Upper lobe of left lung (tissue), 4 donors: ENCODE results near the gene C15orf39.

Experiments
- EP300 ChIP-seq, 4 donors: sonication (generic); formaldehyde crosslinking; IDR thresholded peaks; one replicate each; pipeline ENCODE4 v1.5.1; 2017; ENCODE audit warnings: antibody characterized with exemption in 4 of 4, control low read depth in 2 of 4
- TF ChIP-seq, protein P1 (sequence below), 6 experiments: fragments of 450-650 bp in 4 of 6; fragments of 200-600 bp in 2 of 6; sonication (generic) in 2 of 6; IDR thresholded peaks; one replicate each; pipeline ENCODE4 v1.5.1; 2016 to 2019; ENCODE audit warnings: antibody characterized with exemption in 6 of 6

- TF ChIP-seq EP300 (IDR thresholded peaks at IDR 0.05) = no peak
- TF ChIP-seq, protein P1, sequence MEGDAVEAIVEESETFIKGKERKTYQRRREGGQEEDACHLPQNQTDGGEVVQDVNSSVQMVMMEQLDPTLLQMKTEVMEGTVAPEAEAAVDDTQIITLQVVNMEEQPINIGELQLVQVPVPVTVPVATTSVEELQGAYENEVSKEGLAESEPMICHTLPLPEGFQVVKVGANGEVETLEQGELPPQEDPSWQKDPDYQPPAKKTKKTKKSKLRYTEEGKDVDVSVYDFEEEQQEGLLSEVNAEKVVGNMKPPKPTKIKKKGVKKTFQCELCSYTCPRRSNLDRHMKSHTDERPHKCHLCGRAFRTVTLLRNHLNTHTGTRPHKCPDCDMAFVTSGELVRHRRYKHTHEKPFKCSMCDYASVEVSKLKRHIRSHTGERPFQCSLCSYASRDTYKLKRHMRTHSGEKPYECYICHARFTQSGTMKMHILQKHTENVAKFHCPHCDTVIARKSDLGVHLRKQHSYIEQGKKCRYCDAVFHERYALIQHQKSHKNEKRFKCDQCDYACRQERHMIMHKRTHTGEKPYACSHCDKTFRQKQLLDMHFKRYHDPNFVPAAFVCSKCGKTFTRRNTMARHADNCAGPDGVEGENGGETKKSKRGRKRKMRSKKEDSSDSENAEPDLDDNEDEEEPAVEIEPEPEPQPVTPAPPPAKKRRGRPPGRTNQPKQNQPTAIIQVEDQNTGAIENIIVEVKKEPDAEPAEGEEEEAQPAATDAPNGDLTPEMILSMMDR (IDR thresholded peaks at IDR 0.05) = no peak
Observed at GRCh38 chr15:75163150-75163564, 38.5 kb upstream of the C15orf39 start.
